GM06990 (cell line): ENCODE data around the gene GOLGA6L10.
"Not testable (repeated sequence)": the region's sequence is repeated elsewhere in the genome, so short reads cannot be mapped to it uniquely, and the experiment has no call there.

ENCODE experiments used
- DNase-seq: peaks from one replicate; pipeline ENCODE4 v3.0.0-alpha.2; 2011; ENCODE audit not compliant: insufficient read length; ENCODE audit errors: extremely low read depth
- H3K27me3 ChIP-seq: replicated peaks from 2 replicates; pipeline ENCODE4 v1.6.0; 2011; ENCODE audit warnings: low read length; ENCODE audit not compliant: control insufficient read depth, insufficient read depth
- H3K36me3 ChIP-seq: 2 replicates; pipeline ENCODE4 v1.5.1; 2011; ENCODE audit warnings: low read length; ENCODE audit not compliant: control insufficient read depth, insufficient read depth
- H3K4me3 ChIP-seq: replicated peaks from 2 replicates; pipeline ENCODE4 v1.5.1; 2011; ENCODE audit warnings: low read depth, mild to moderate bottlenecking, control low read depth, low read length
- TF ChIP-seq, protein P1 (sequence below): IDR thresholded peaks from 2 replicates; pipeline ENCODE4 v1.5.1; 2011; ENCODE audit warnings: low read length, control low read depth, mild to moderate bottlenecking, inconsistent platforms; ENCODE audit not compliant: insufficient read depth, poor library complexity, severe bottlenecking

The GOLGA6L10 gene

DNA sequence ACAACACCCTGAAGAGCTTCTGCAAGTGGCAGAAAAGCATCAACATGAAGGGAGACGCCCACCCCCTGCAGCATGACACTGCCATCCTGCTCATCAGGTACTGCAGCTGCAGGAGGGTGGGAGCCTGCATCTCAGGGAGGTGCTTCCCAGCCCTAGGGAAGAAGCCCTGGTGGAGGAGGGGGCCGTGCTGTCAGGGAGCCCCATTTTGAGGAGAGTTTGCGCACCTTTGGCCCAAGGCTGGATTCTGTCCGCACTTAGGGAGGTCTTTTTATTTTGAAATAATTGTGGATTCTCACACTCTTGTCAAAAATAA is 44.5 kb downstream of the GOLGA6L10 start:
- Histone ChIP-seq H3K4me3 (no peak overlapping the region), H3K36me3 (no peaks in the 10 kb centered on the region), H3K27me3 (0 out of 2 replicates have a peak, but pooled peaks cover 2% of the 10 kb centered on the region)
- TF ChIP-seq, protein P1, sequence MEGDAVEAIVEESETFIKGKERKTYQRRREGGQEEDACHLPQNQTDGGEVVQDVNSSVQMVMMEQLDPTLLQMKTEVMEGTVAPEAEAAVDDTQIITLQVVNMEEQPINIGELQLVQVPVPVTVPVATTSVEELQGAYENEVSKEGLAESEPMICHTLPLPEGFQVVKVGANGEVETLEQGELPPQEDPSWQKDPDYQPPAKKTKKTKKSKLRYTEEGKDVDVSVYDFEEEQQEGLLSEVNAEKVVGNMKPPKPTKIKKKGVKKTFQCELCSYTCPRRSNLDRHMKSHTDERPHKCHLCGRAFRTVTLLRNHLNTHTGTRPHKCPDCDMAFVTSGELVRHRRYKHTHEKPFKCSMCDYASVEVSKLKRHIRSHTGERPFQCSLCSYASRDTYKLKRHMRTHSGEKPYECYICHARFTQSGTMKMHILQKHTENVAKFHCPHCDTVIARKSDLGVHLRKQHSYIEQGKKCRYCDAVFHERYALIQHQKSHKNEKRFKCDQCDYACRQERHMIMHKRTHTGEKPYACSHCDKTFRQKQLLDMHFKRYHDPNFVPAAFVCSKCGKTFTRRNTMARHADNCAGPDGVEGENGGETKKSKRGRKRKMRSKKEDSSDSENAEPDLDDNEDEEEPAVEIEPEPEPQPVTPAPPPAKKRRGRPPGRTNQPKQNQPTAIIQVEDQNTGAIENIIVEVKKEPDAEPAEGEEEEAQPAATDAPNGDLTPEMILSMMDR = no peak
- no peak for DNase-seq

DNA sequence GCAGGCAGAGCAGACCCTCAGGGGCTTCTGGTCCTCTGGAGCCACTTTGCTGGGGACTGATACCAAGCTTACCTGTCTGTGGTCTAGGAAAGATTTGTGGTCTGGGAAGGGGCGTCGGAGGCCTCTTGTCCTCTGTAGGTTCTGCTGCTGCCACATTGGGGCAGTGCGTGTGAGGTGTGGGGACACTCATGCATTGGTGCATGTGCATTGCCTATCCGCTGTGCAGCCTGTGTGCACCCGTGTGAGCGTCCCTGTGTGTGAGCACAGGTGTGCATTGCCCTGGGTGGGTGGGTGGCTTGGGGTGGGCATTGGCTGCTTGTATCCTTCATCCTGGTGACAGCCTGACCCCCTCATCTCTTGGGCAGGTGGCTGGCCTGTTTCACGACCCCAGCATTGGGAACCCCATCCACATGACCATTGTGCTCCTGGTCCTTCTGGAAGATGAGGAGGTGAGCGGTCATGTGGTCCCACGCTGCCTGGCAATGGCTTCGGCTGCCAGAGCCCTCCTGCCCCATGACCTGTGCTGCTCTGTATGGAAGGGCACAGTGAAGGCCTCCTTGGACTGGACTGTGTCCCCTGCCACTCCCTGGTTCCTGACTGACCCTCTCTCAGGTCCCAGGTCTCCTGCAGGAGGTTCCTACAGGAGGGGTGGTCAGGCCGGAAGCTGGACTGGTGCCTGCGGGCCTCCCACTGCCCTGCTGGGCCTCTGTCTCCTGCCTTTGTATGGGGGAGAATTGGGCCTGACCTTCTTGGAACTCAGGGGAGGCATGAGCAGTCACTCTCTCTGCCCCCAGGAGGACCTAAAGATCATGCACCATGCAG is 45.1 kb downstream of the GOLGA6L10 start:
- 0 out of 2 replicates have a peak, but pooled peaks cover 2% of the 10 kb centered on the region for H3K27me3 ChIP-seq
- H3K36me3 ChIP-seq = no peaks in the 10 kb centered on the region
- no peak for DNase-seq
- TF ChIP-seq, protein P1 = no peak
- no peak overlapping the region for H3K4me3 ChIP-seq

DNA sequence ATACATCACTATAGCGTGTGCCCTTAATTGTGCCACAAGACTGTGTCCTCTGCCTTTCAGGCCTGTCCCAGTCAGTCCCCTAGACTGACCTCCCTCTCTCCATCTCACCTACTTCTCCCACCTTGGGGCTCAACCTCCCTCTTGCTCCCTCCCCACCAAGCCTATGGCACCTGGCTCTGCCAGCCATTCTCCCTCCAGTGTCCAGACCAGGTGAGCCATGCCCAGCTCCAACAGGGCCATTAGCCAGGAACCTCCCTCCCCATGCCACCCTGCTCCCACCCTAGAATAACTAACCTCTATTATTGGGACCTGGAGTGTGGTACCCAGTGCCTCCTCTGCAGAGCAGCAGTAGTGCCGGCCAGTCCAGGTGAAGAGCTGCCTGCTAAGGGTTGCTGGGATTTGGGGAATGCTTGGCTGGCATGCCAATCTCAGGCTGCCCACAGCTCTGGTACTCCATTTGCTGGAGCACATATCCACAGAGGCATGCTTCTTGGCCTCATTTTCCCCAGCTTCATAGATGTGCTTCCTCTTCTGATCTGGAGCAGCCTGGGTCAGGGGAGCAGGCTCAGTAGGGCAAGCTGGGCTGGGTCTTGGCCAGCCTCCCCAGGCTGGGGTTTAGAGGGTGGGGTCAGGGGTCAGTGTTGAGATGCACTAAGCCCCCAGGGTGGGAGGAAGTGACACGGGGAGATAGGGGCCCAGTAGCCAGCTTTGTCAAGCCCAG is 47.8 kb downstream of the GOLGA6L10 start:
- H3K27me3 ChIP-seq = no peaks in the 10 kb centered on the region
- no peak for DNase-seq
- no peaks in the 10 kb centered on the region for H3K36me3 ChIP-seq
- TF ChIP-seq, protein P1 = no peak
- H3K4me3 ChIP-seq = no peak overlapping the region

DNA sequence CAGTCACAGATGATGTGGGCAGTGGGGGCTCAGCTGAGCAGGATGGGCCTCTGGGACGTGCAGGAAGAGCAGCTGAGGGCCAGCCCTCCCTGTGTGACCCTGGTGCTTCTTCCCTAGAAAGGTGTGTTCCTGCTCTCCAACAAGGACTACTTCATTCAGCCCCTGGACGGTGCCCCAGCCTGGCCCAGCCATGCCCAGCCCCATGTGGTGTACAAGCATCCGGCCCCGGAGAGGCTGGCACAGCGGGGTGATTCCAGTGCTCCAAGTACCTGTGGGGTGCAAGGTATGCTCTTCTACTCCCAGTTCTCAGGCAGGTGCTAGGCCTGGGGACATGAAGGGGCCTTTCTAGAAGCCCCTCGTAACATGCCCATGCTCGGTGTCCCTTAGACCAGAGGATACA is 48.4 kb downstream of the GOLGA6L10 start:
- TF ChIP-seq, protein P1 = no peak
- DNase-seq = no peak
- H3K4me3 ChIP-seq = no peak overlapping the region
- no peaks in the 10 kb centered on the region for H3K27me3 ChIP-seq
- no peaks in the 10 kb centered on the region for H3K36me3 ChIP-seq

DNA sequence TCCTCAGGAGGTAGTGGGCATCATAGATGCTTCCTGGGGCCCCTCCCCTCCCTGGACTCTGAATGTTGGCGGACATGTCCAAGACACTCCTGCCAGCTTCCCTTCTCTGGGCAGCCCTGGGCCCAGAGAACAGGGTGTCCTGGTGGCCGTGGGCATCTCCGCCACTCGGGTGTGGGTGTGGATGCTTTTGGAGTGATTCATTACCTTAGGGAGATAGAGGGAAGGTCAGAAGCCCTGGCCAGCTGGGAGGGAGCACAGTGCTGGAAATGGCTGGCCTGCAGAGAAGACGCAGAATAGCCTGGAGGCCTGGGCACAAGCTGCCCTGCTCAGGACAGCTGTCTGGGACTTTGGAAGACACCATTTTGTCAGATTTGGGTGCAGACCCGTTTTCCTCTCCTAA is 48.9 kb downstream of the GOLGA6L10 start:
- not testable (repeated sequence) for H3K27me3 ChIP-seq, DNase-seq, H3K36me3 ChIP-seq, H3K4me3 ChIP-seq

DNA sequence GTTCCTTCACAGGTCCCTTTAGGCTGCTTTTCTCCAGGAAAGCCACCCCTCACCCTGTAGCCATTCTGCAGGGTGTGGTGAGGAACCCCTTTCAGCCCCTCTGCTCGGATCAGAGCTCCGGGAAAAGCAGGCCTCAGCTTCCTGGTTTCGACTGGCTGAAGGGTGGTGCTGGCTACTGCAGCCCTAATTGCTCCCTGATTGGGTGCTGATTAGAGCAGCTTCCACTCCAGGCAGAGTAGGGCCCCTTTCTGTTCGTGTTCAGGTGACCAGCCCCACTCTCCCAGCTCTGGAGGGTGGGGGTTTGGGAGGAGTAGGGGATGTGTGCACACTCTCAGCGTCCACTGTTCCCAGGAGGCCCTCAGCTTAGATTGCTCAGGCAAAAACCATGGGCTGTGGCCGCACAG is 49.8 kb downstream of the GOLGA6L10 start:
- not testable (repeated sequence) for H3K4me3 ChIP-seq, DNase-seq, H3K27me3 ChIP-seq, H3K36me3 ChIP-seq

DNA sequence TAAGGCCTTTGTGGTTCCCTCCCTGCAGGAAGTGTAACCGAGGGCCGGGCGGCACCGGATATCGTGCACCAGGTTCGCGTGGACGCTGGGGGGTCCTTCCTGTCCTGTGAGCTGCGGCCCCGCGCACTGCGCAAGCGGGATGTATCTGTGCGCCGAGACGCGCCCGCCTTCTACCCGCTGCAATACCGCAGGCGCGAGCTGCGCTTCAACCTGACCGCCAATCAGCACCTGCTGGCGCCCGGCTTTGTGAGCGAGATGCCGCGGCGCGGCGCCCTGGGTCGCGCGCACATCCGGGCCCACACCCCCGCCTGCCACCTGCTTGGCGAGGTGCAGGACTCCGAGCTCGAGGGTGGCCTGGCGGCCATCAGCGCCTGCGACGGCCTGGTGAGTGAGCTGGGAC is 50.8 kb downstream of the GOLGA6L10 start:
- Histone ChIP-seq H3K27me3 (no peaks in the 10 kb centered on the region), H3K36me3 (no peaks in the 10 kb centered on the region), H3K4me3 (no peak overlapping the region)
- TF ChIP-seq, protein P1 = no peak
- no peak for DNase-seq
